ENCODE data around the gene TEAD1.
A peak's percentile ranks its signal among the peaks of the same experiment; 100 is the strongest.

TEAD1 gene

GRCh38 chr11:12674571-12674935, 332 bp downstream of the TEAD1 start:
- no peak for TF ChIP-seq CTCF (IDR thresholded peaks at IDR 0.05; ENCODE audit: borderline replicate concordance, insufficient read depth, low read depth, low read length)

DNA sequence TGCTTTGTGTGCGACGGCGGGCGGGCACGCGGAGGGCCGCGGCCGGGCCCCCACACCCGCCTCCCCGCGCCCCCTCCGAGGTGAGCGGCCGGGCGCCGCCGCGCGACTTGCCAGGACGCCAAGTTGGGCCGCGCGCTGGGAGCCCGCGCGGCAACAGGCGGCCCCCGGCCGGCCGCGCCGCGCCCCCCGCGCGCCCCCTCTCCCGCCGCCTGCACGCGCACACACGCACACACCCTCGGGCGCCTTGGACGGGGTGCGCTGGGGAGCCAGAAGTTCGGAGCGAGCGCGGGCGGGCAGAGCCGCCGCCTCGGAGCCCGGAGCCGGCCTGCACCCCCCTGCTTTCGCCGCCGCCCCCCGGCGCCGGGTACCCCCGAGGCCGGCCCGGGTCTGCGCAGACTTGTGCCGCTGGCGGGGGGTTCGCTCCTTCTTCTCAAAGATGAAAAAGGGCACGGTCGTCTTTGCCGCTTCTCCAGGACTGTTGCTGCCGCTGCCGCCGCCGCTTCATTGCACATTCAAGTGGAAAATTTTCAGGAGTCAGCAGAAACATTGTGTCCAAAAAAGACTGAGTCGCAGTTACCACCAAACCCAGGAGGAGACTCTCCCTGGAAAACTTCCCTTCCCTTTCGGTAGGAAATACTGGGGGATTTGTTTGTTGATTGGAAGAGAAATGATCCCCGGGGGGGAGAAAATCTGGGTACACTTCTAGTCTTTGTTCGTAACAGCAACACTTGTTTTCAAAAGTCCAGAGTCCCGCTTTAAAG, 895 bp downstream of the TEAD1 start:
- peak overlapping the region; percentile 56 for H3K4me3 ChIP-seq (ENCODE audit: low read depth, low read length)

More at GRCh38 chr11:12674571-12674935, 332 bp downstream of the TEAD1 start:
- H3K4me3 ChIP-seq (ENCODE audit: low read depth, low read length): peak overlapping the region; percentile 56

DNA sequence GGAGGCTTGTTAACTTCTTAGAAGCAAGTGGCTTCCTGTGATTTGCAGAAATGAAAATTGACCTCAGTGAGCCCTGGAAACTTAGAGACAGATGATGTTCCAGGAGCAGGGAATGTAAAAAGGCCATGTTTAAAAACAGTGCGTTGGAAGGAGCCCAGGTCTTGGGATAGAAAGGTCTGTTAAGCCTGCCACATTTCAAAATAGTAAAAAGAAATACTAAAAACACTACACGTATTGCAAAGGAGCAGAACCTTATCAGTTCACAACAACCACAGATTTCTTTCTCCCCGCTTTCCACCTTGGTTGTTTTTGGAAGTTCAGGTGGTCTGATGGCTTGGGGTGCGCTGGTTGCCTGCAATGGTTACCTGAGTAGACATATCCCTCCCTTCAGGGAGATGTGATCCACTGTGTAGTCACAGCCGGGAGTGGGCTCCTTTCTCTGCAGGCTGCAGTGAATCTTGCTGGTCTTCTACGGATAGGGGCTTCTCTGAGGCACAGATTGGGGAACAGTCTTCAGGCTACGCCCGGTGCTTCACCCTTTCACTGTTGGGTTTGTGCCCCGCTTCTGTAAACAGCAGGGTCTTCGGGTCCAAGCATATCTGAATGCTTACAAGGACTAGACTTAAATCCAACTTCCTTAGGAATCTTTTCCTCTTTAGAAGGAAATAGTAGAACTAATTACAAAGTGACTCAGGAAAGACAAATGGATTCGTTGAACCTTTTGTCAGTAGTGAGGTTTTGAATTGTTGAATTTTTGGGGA, 1.9 kb downstream of the TEAD1 start:
- TF ChIP-seq CTCF (IDR thresholded peaks at IDR 0.05; ENCODE audit: borderline replicate concordance, insufficient read depth, low read depth, low read length): no peak

More for the DNA sequence above, 895 bp downstream of the TEAD1 start:
- TF ChIP-seq CTCF (IDR thresholded peaks at IDR 0.05; ENCODE audit: borderline replicate concordance, insufficient read depth, low read depth, low read length): no peak

GRCh38 chr11:12677131-12677530, 2.9 kb downstream of the TEAD1 start:
- no peak for TF ChIP-seq CTCF (IDR thresholded peaks at IDR 0.05; ENCODE audit: borderline replicate concordance, insufficient read depth, low read depth, low read length)
- no peak overlapping the region for H3K4me3 ChIP-seq (ENCODE audit: low read depth, low read length)

More for the DNA sequence above, 1.9 kb downstream of the TEAD1 start:
- peak overlapping the region; percentile 20 for H3K4me3 ChIP-seq (ENCODE audit: low read depth, low read length)

- H3K4me3 ChIP-seq (ENCODE audit: low read depth, low read length): no peak overlapping the region
- no peak for TF ChIP-seq CTCF (IDR thresholded peaks at IDR 0.05; ENCODE audit: borderline replicate concordance, insufficient read depth, low read depth, low read length)
Observed at GRCh38 chr11:12678092-12678491, 3.9 kb downstream of the TEAD1 start.

DNA sequence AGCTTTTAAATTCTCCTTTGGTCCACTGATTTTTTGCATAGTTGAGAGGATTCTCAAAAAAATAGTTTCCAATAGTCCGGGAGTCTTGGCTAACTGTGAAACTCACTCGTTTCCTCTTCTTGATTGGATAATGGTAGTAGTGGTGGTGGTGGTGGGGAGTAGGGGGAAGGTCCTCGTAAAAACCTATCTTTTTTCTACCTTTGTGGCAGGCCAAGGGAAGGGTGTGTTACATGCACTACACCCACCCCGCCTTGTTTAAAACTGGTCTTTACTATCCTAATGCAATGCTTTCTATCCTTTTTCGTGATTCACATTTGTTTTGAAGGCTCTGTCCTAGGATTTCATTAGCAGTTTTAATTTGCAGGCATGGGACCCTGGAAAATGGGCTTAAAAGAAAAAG, 4.8 kb downstream of the TEAD1 start:
- no peak for TF ChIP-seq CTCF (IDR thresholded peaks at IDR 0.05; ENCODE audit: borderline replicate concordance, insufficient read depth, low read depth, low read length)
- no peak overlapping the region for H3K4me3 ChIP-seq (ENCODE audit: low read depth, low read length)

All from GM12875 (cell line).